KBM-7 (cell line): Measurements from ENCODE around the gene TRH.

Source experiments
- DNase-seq: peaks from one replicate; pipeline ENCODE4 v3.0.0-alpha.2; 2015
- in situ Hi-C: fragments of 300-500 bp; cut with MboI; formaldehyde crosslinking; loops from 2 replicates; pipeline ENCODE4 v1.14.3; 2020; ENCODE audit warnings: low sequenced_read_pairs, low pct_unique_long_range_greater_than_20kb, mixed read lengths

The TRH gene

DNA sequence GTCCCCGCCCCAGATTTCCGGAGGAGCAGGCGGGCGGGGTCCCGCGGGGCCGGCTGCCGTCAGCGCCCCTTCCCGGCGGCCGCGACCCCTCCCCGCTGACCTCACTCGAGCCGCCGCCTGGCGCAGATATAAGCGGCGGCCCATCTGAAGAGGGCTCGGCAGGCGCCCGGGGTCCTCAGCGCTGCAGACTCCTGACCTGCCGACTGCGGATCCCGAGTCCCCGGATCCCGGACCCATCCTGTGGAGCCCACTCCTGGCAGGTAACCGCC is at the start of gene TRH:
TRH (plus strand) TSS at position 157 of the 269 bp plus-strand sequence. CDS start 1,097 bp downstream, outside the sequence.
- in situ Hi-C loops, result no loop called here

DNA sequence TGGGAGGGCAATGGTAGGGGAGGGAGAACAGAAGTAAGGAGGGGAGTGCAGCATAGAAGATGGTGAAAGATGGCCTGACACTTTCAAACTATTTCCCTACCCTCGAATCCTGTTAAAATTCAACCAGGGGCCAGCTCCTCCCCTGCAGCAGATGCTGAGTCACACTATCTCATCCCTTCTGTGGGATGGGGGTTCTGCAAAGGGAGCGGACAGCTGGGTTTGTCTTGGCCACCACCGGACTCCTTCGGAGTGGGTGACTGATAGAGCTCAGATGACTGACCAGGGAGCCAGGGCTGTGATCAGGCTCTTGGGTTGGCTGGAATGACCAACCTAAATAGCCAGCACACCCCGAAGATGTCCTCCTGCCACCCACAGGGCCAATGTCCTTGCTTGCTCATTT is 47.4 kb upstream of the TRH start:
- in situ Hi-C loops, result loop anchor here (25.0 kb wide), 1 partner anchor 290 kb away; no protein-coding TSS in a partner anchor

More for the DNA sequence above, at the start of gene TRH:
- no peak for DNase-seq

DNA sequence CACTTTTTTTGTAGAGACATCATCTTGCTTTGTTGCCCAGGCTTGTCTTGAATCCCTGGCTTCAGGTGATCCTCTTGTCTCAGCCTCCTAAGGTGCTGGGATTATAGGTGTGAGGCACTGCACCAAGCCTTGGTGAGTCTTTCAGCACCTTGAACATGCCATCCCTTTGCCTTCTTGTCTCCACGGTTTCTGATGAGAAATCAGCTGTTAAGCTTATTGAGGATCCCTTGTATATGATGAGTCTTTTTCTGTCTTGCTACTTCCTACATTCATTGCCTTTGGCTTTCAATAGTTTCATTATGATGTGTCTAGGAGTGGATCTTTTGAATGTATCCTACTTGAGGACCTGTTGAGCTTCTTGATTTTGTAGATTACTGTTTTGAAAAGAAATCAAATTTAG is 45.1 kb upstream of the TRH start:
- no peak for DNase-seq
- in situ Hi-C loops, result loop anchor here (25.0 kb wide), 1 partner anchor 292 kb away; no protein-coding TSS in a partner anchor

More for the DNA sequence above, 47.4 kb upstream of the TRH start:
- no peak for DNase-seq

- in situ Hi-C loops, result loop anchor here (25.0 kb wide), 1 partner anchor 296 kb away; no protein-coding TSS in a partner anchor
- DNase-seq, result no peak
Measured at GRCh38 chr3:129933471-129933870, 41.0 kb upstream of the TRH start.

GRCh38 chr3:129934234-129935123 is 40.0 kb upstream of the TRH start:
- DNase-seq, result peak; percentile 61
- in situ Hi-C loops, result loop anchor here (25.0 kb wide), 1 partner anchor 297 kb away; no protein-coding TSS in a partner anchor

- in situ Hi-C loops, result loop anchor here (25.0 kb wide), 1 partner anchor 299 kb away; no protein-coding TSS in a partner anchor
- DNase-seq, result peak; percentile 65
Measured at GRCh38 chr3:129936757-129937156, 37.8 kb upstream of the TRH start.

- DNase-seq, result no peak
- in situ Hi-C loops, result loop anchor here (25.0 kb wide), 1 partner anchor 300 kb away; no protein-coding TSS in a partner anchor
Measured at GRCh38 chr3:129937717-129938116, 36.8 kb upstream of the TRH start.

DNA sequence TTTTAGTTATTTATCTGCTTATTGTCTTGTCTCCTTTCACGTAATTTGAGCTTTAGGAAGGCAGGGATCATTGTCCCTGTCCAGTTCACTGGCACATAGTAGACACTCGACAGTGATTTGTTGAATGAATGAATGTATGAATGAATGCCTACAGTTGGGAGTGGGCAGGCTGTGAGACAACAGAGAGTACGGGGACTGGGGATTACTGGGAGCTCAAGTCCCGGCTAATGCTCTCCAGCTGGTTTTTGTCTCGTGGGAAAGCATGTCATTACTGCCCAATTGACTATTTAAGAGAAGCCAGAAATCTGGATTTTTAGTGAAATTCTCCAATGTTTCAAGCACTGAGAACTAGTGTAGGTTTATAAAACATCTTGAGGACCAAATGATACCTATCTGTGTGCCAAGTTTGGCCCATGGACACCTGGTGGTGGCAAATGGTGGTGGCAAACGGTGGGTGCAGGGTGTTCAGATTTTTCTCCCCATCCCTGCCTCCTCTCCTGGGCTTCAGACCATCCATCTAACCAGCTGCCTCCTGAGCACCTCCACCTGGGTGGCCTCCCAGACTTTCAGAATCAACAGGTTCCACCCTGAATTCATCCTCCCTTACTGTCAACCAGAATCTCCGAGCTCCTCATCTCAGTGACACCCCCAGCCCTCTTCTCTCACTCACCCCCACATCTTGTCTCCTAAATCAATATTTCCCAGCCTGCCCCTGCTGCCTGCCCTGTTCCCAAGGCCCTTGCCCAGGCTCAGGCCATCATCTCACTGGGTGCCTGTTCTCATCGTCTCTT is 36.2 kb upstream of the TRH start:
- no peak for DNase-seq
- in situ Hi-C loops, result loop anchor here (25.0 kb wide), 1 partner anchor 301 kb away; no protein-coding TSS in a partner anchor

DNA sequence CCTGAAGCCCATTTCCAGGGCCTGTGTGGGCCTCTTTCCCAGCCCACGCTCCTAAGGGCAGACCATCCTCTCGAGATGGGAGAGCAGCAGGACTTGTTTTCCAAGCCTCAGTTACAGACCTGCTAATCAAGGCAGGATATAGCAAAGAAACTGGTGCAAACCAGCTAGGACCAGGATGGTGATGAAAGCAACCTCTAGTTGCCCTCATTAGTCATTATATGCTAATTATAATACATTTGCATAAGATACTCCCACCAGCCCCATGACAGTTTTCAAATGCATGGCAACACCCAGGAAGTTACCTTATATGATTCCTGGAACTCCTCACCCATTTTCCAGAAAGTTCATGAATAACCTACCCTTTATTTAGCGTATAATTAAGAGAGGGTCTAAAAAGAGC is 34.4 kb upstream of the TRH start:
- in situ Hi-C loops, result loop anchor here (25.0 kb wide), 1 partner anchor 303 kb away; no protein-coding TSS in a partner anchor
- DNase-seq, result no peak

DNA sequence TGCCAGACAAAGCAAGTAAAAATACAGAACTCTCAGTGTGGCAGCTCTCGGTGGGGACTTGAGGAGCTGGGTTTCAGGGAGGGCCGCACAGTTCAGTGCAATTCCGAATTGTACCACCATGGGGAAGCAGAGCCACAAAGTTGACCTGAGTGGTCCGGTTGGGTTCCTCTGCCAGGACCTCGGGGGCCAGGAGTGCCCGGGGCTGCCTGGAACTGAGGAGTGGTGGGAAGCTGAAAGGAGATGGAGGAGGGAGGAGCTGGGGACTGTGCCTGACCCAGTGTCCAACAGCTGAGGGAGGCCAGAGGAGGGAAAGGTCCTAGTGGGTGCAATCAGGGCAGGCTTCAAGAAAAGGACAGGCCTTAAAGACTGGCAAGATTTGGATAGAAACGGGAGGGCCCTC is 32.2 kb upstream of the TRH start:
- in situ Hi-C loops, result loop anchor here (25.0 kb wide), 1 partner anchor 305 kb away; no protein-coding TSS in a partner anchor
- DNase-seq, result peak; percentile 92

- DNase-seq, result no peak
- in situ Hi-C loops, result loop anchor here (25.0 kb wide), 1 partner anchor 306 kb away; no protein-coding TSS in a partner anchor
Measured at GRCh38 chr3:129943020-129943419, 31.5 kb upstream of the TRH start.

- in situ Hi-C loops, result loop anchor here (25.0 kb wide), 1 partner anchor 307 kb away; no protein-coding TSS in a partner anchor
- no peak for DNase-seq
Measured at GRCh38 chr3:129944709-129945108, 29.8 kb upstream of the TRH start.

GRCh38 chr3:129947538-129948240 is 26.8 kb upstream of the TRH start:
- DNase-seq, result peak; percentile 51
- in situ Hi-C loops, result loop anchor here (25.0 kb wide), 1 partner anchor 310 kb away; no protein-coding TSS in a partner anchor

GRCh38 chr3:129950318-129951046 is 24.0 kb upstream of the TRH start:
- in situ Hi-C loops, result no loop called here
- DNase-seq, result peak; percentile 88

- in situ Hi-C loops, result no loop called here
- no peak for DNase-seq
Measured at GRCh38 chr3:129952556-129953355, 21.8 kb upstream of the TRH start.

DNA sequence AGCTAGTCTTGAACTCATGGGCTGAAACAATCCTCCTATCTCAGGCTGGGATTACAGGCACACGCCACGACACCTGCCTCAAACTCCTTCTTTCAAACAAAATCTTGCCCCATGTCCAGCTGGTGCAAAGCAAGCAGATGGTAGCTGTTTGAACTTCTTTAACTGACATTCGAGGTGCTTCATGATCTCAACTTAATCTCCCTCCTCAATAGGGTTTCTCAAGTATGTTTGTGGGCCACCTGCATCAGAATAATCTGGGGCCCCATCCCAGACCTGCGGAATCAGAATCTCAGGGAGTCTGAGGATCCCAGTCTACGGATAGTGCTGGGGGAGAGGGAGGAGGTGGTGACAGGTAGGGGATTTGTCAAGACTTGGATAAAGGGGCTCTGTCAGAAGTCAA is 20.9 kb upstream of the TRH start:
- no peak for DNase-seq
- in situ Hi-C loops, result no loop called here

DNA sequence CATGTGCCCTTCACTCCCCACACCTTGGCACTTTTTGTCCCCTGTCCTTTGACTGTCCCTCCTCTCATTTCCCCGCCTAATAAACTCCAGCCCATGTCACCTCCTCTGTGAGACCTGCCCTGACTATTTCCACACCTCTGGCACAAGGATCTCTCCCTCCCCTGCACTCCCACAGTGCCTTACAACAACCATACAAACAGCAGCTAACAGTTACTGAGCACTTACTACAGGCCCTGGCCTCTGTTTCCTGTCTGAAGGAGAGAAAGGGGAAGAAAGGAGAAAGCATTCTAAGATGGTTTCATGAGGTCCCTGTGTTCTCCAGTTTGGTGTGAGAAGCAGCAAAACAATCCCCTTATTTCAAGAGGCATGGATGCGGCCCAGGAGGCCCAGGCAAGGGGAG is 20.0 kb upstream of the TRH start:
- peak; percentile 88 for DNase-seq
- in situ Hi-C loops, result no loop called here

DNA sequence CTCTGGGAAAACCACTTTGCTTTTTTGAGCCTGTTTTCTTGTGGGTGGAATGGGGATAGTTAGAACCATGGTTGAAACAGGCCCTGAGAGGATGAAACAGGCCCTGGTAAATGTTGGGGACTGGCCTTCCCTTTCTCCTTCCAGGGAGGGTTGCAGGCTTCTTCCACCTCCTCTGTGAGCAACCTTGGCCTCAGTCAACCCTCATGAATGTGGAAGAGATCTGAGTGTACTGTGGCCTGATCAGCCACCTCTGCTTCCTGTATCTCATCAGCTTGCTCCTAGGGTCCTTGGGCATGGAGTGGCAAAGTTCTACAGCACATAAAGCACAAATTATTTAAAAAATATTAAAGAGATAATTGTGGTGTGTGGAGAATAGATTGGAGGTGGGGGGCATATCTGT is 17.6 kb upstream of the TRH start:
- in situ Hi-C loops, result no loop called here
- no peak for DNase-seq
